Fibroblast of the aortic adventitia (primary cell): ENCODE results near the gene CYP4B1. TPM values are rescaled to one million over a fixed set of nuclear protein-coding genes. Genes with fewer than 3 reads are reported as not detected.
"Not testable (repeated sequence)": the region's sequence is repeated elsewhere in the genome, so short reads cannot be mapped to it uniquely, and the experiment has no call there.

ENCODE experiments used
- DNase-seq: peaks from one replicate; pipeline ENCODE4 v3.0.0-alpha.2; 2010; ENCODE audit warnings: low read depth
- H3K4me3 ChIP-seq: 2 replicates; pipeline ENCODE4 v1.5.1; 2011; ENCODE audit warnings: low read depth, mild to moderate bottlenecking, control low read depth, low read length, moderate library complexity
- total RNA-seq: library from RNA; depleted of rRNA; stranded (reverse); fragments of >200 nt; gene quantifications from 2 replicates; pipeline ENCODE4 v1.2.3, GENCODE V29; 2012; ENCODE audit warnings: low replicate concordance
- TF ChIP-seq, protein P1 (sequence below): IDR thresholded peaks from 2 replicates; pipeline ENCODE4 v1.5.1; 2011; ENCODE audit warnings: mild to moderate bottlenecking, low read length, control low read depth, inconsistent platforms; ENCODE audit not compliant: insufficient read depth

The CYP4B1 gene
- total RNA-seq, 1 donor, result not detected

DNA sequence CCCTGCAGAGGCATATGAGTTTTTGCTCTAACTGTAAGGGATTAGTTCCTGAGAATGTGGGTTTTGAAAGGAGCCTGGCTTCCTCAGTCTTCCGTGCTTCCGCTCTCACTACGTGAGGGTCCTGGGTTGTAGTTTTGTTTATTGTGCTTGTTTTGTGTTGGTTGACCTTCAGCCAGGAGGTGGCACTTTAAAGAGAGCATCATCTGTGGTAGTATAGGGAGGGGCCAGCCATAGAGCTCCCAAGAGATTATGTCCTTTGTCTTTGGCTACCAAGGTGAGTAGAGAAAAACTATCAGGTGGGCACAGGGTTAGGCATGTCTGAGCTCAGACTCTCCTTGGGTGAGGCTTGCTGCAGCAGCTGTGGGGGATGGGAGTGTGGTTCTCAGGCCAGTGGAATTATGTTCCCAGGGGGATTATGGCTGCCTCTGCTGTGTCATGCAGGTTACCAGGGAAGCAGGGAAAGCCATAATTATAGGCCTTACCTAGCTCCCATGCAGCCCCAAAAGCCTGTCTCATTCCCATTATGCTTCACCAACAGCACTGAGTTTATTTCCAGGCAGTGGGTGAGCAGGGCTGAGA, 23.5 kb downstream of the CYP4B1 start:
- TF ChIP-seq, protein P1, sequence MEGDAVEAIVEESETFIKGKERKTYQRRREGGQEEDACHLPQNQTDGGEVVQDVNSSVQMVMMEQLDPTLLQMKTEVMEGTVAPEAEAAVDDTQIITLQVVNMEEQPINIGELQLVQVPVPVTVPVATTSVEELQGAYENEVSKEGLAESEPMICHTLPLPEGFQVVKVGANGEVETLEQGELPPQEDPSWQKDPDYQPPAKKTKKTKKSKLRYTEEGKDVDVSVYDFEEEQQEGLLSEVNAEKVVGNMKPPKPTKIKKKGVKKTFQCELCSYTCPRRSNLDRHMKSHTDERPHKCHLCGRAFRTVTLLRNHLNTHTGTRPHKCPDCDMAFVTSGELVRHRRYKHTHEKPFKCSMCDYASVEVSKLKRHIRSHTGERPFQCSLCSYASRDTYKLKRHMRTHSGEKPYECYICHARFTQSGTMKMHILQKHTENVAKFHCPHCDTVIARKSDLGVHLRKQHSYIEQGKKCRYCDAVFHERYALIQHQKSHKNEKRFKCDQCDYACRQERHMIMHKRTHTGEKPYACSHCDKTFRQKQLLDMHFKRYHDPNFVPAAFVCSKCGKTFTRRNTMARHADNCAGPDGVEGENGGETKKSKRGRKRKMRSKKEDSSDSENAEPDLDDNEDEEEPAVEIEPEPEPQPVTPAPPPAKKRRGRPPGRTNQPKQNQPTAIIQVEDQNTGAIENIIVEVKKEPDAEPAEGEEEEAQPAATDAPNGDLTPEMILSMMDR, result no peak
- no peak for DNase-seq
- no peak overlapping the region for H3K4me3 ChIP-seq

GRCh38 chr1:46823151-46823550, 24.3 kb downstream of the CYP4B1 start:
- TF ChIP-seq, protein P1, result no peak
- H3K4me3 ChIP-seq, result no peak overlapping the region
- no peak for DNase-seq

- not testable (repeated sequence) for H3K4me3 ChIP-seq, DNase-seq
Observed at GRCh38 chr1:46826892-46827291, 28.0 kb downstream of the CYP4B1 start.

GRCh38 chr1:46830665-46831322, 31.9 kb downstream of the CYP4B1 start:
- no peak for DNase-seq

GRCh38 chr1:46835469-46835868, 36.6 kb downstream of the CYP4B1 start:
- DNase-seq, H3K4me3 ChIP-seq: not testable (repeated sequence)

More at GRCh38 chr1:46830665-46831322, 31.9 kb downstream of the CYP4B1 start:
- H3K4me3 ChIP-seq, result no peak overlapping the region
- TF ChIP-seq, protein P1, result no peak

DNA sequence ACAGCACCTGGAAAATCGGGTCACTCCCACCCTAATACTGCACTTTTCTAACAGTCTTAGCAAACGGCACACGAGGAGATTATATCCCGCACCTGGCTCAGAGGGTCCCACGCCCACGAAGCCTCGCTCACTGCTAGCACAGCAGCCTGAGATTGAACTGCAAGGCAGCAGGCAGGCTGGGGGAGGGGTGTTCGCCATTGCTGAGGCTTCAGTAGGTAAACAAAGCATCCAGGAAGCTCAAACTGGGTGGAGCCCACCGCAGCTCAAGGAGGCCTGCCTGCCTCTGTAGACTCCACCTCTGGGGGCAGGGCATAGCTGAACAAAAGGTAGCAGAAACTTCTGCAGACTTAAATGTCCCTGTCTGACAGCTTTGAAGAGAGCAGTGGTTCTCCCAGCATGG, 47.5 kb downstream of the CYP4B1 start:
- not testable (repeated sequence) for DNase-seq, H3K4me3 ChIP-seq

DNA sequence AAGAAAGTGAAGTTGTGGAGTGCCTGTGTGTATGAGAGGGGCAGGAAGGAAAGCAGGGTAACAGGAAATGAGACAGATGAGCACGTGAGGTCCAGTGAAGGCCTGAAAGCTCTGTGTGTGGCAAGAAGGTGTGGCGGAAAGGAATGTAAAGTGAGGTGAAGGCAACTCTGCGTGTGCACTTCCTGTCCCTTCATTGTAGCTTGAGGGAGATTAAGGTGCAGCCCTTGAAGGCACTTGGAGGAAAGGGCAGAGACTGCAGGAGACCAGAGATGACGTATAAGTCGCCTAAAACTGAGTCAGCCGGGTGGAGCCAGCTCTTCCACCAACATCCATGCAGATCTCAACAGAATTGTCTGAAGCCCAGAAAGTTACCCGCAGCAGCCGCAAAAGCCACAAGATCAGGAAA, 58.8 kb downstream of the CYP4B1 start:
- H3K4me3 ChIP-seq, DNase-seq: not testable (repeated sequence)

DNA sequence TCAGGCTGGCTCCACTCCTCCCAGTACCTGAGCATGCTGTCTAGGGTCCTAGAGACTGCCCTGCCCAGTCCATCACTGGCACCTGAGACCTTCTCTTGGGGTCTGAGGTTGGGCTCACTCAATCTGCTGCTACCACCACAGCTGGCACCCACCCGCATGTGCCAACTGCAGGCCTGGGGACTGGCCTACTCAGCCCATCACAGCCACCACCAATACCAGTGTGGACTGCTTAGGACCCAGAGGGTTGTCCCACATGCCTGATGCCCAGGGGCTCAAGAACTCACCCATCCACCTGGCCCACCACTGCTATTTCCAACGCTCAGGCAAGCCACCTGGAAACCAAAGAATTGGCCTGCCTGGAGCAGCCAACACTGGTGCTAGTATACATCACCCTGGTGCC, 63.5 kb downstream of the CYP4B1 start:
- DNase-seq, result no peak

More for the DNA sequence above, 63.5 kb downstream of the CYP4B1 start:
- TF ChIP-seq, protein P1, result no peak
- H3K4me3 ChIP-seq, result no peak overlapping the region

Other genes with a start within 250 kb of the CYP4B1 start
- gene KNCN, start 247.4 kb upstream of the CYP4B1 start, total RNA-seq, result not detected in 2 replicates
- 15.4 and 17.7 TPM in 2 replicates for gene MKNK1, start 194.8 kb upstream of the CYP4B1 start, total RNA-seq
- 4.4 and 7.0 TPM in 2 replicates for gene MOB3C, start 182.2 kb upstream of the CYP4B1 start, total RNA-seq
- gene ATPAF1, start 130.7 kb upstream of the CYP4B1 start, total RNA-seq, result 49.3 and 53.5 TPM in 2 replicates
- gene TEX38, start 127.2 kb upstream of the CYP4B1 start, total RNA-seq, result not detected in 2 replicates
- gene EFCAB14, start 79.9 kb upstream of the CYP4B1 start, total RNA-seq, result 35.7 and 70.3 TPM in 2 replicates
- gene CYP4A11, start 142.4 kb downstream of the CYP4B1 start, total RNA-seq, result not detected in 2 replicates
- gene CYP4X1, start 224.6 kb downstream of the CYP4B1 start, total RNA-seq, result 2.1 and 3.3 TPM in 2 replicates